Skeletal muscle tissue (tissue), 4 donors: ENCODE measurements around the gene HAPLN3. TPM values are rescaled to one million over a fixed set of nuclear protein-coding genes. Genes with fewer than 3 reads are reported as not detected.
"Not testable (repeated sequence)": the region's sequence is repeated elsewhere in the genome, so short reads cannot be mapped to it uniquely, and the experiment has no call there.

Experiments used
- H3K27ac ChIP-seq: one replicate; pipeline ENCODE4 v1.7.0; 2013; ENCODE audit warnings: mild to moderate bottlenecking, low read depth, low read length, inconsistent platforms
- H3K27me3 ChIP-seq, 3 donors: one replicate each; pipeline ENCODE4 v1.7.0; 2013; ENCODE audit warnings: low read length in 3 of 3; ENCODE audit not compliant: control insufficient read depth in 3 of 3, insufficient read depth in 3 of 3
- H3K36me3 ChIP-seq, 3 donors: one replicate each; pipeline ENCODE4 v1.7.0; 2013; ENCODE audit warnings: low read length in 3 of 3; ENCODE audit not compliant: control insufficient read depth in 3 of 3, insufficient read depth in 3 of 3
- H3K4me1 ChIP-seq, 3 donors: one replicate each; pipeline ENCODE4 v1.7.0; 2013; ENCODE audit warnings: low read length in 3 of 3, mild to moderate bottlenecking in 3 of 3; ENCODE audit not compliant: control insufficient read depth in 3 of 3, insufficient read depth in 3 of 3
- H3K4me3 ChIP-seq, 3 donors: one replicate each; pipeline ENCODE4 v1.7.0; 2013; ENCODE audit warnings: low read length in 3 of 3
- H3K9ac ChIP-seq, 3 donors: one replicate each; pipeline ENCODE4 v1.7.0; 2013; ENCODE audit warnings: low read length in 3 of 3, mild to moderate bottlenecking in 3 of 3, moderate library complexity in 2 of 3, low read depth in 1 of 3
- H3K9me3 ChIP-seq, 3 donors: one replicate each; pipeline ENCODE4 v1.7.0; 2013; ENCODE audit warnings: low read length in 3 of 3; ENCODE audit not compliant: control insufficient read depth in 3 of 3
- total RNA-seq: library from RNA; depleted of rRNA; stranded (reverse); fragments of >200 nt; gene quantifications from one replicate; pipeline ENCODE4 v1.2.3, GENCODE V29; 2014
- donor health status: Osteomylitis.

The HAPLN3 gene
- total RNA-seq, 1 donor from 2014 or later: 6.3 TPM

DNA sequence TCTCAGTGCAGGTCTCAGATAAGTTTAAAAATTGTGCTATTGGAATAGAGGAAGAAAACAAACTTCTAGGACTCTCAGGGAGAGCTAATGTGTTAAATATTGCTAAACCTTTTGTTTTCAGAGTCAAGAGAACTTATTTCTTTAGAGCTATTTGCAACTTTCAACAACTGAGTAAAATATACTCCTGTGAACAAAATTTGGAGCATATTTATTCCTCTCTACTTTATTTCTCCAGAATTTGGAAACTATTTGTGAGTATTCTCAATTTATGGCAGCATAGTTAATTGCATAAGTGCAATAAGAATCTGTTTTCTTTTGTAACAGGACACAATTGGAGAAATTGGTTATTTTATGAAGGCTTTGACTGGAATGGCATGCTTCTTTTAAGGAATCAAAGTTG lies 32.8 kb upstream of the HAPLN3 start:
- not testable (repeated sequence) for H3K36me3 ChIP-seq, H3K27me3 ChIP-seq, H3K27ac ChIP-seq, H3K9me3 ChIP-seq, H3K9ac ChIP-seq, H3K4me3 ChIP-seq
- H3K4me1 ChIP-seq: peaks cover 11 to 14% (median 13%) of the 10 kb centered on the region in 3 donors

- not testable (repeated sequence) for H3K4me3 ChIP-seq, H3K9me3 ChIP-seq, H3K27ac ChIP-seq
Observed at GRCh38 chr15:88925648-88926047, 30.3 kb upstream of the HAPLN3 start.

DNA sequence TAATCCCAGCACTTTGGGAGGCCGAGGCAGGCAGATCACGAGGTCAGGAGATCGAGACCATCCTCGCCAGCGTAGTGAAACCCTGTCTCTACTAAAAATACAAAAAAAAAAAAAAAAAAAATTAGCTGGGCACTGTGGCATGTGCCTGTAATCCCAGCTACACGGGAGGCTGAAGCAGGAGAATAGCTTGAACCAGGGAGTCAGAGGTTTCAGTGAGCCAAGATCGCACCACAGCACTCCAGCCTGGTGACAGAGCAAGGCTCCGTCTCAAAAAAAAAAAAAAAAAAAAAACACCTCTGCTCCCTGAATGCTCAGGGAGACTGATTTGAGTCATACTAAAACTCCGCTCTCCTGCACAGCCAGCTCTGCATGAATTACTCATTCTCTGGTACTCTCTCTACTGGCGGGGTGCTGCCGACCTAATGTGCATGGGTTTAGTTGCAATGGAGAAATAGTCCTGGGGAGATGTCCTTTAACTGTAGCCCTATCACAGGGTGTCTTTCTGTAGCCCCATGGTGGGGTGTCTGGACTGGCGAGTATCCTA lies 25.6 kb upstream of the HAPLN3 start:
- not testable (repeated sequence) for H3K9me3 ChIP-seq, H3K4me3 ChIP-seq, H3K9ac ChIP-seq, H3K36me3 ChIP-seq, H3K27me3 ChIP-seq, H3K27ac ChIP-seq
- peaks cover 0 to 12% (median 2%) of the 10 kb centered on the region in 3 donors for H3K4me1 ChIP-seq

More at GRCh38 chr15:88925648-88926047, 30.3 kb upstream of the HAPLN3 start:
- H3K36me3 ChIP-seq, H3K4me1 ChIP-seq, H3K27me3 ChIP-seq, H3K9ac ChIP-seq: not testable (repeated sequence)

DNA sequence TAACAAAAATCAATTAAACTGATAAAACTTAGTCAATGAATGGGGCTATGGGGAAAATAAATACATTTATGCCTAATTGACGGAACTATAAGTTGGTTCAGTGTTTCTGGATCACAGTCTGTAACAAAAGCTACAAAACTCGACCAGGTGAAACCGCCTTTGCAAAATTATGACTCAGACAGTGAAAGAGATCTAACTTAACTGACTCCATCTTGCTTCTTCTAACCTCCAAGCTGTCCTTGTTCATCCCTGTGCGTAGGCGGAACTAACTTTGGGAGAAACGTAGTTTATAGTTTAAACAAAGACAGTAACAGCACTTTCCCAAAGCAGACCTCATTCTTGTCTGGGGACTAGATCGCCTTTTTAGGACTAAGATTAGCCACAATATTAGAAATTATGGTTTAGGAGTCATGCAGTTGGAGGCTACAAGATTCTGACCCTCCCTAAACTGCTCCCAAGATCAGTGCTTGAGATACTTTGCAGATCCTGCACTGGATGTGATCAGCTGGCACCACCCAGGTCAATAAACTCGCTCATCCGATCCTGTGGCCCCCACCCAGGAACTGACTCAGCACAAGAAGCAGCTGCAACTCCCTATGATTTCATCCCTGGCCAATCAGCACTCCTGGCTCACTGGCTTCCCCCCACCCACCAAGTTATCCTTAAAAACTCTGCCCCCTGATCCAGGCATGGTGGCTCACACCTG lies 25.0 kb upstream of the HAPLN3 start:
- Histone ChIP-seq H3K27me3 (no peaks in the 10 kb centered on the region), H3K4me3 (no peak overlapping the region), H3K27ac (no peak overlapping the region), H3K9ac (no peak overlapping the region), H3K4me1 (peaks cover 0 to 14% (median 4%) of the 10 kb centered on the region in 3 donors), H3K9me3 (no peaks in the 10 kb centered on the region), H3K36me3 (no peaks in the 10 kb centered on the region)

GRCh38 chr15:88918738-88919137 lies 23.4 kb upstream of the HAPLN3 start:
- Histone ChIP-seq H3K36me3 (no peaks in the 10 kb centered on the region), H3K4me3 (no peak overlapping the region), H3K9me3 (no peaks in the 10 kb centered on the region), H3K9ac (peak overlapping the region in 1 of 3 donors; percentile 56), H3K27me3 (no peaks in the 10 kb centered on the region), H3K27ac (peak overlapping the region; percentile 83), H3K4me1 (peaks cover 0 to 19% (median 5%) of the 10 kb centered on the region in 3 donors)

- H3K27ac ChIP-seq: peak overlapping the region; percentile 83
Observed at GRCh38 chr15:88917760-88918159, 22.4 kb upstream of the HAPLN3 start.

DNA sequence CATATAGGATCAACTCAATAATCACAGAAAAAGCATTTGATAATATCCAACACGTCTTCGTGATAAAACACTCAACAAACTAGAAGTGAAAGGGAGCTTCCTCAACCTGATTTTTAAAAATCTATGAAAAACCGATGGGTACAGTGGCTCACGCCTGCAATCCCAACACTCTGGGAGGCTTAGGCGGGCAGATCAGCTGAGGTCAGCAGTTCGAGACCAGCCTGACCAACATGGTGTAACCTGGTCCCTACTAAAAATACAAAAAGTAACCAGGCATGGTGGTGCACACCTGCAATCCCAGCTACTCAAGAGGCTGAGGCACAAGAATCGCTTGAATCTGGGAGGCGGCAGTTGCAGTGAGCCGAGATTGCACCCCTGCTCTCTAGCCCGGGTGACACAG lies 20.0 kb upstream of the HAPLN3 start:
- H3K27me3 ChIP-seq: no peaks in the 10 kb centered on the region
- H3K9ac ChIP-seq: no peak overlapping the region
- H3K4me1 ChIP-seq: peaks cover 18 to 44% (median 24%) of the 10 kb centered on the region in 3 donors
- peaks cover 0 to 2% (median 0%) of the 10 kb centered on the region in 3 donors for H3K36me3 ChIP-seq
- H3K4me3 ChIP-seq: no peak overlapping the region
- H3K27ac ChIP-seq: no peak overlapping the region
- no peaks in the 10 kb centered on the region for H3K9me3 ChIP-seq

More at GRCh38 chr15:88917760-88918159, 22.4 kb upstream of the HAPLN3 start:
- H3K9ac ChIP-seq: no peak overlapping the region
- H3K36me3 ChIP-seq: no peaks in the 10 kb centered on the region
- H3K9me3 ChIP-seq: no peaks in the 10 kb centered on the region
- H3K4me1 ChIP-seq: peaks cover 3 to 22% (median 10%) of the 10 kb centered on the region in 3 donors
- H3K4me3 ChIP-seq: no peak overlapping the region
- H3K27me3 ChIP-seq: no peaks in the 10 kb centered on the region

GRCh38 chr15:88913850-88914169 lies 18.5 kb upstream of the HAPLN3 start:
- H3K36me3 ChIP-seq: peaks cover 9 to 17% (median 9%) of the 10 kb centered on the region in 3 donors
- H3K4me3 ChIP-seq: peak overlapping the region; percentile 77 to 90 (median 87)
- peak overlapping the region; percentile 99 for H3K27ac ChIP-seq
- H3K9ac ChIP-seq: peak overlapping the region in 2 of 3 donors; percentile 95 to 97
- H3K4me1 ChIP-seq: peaks cover 33 to 53% (median 37%) of the 10 kb centered on the region in 3 donors
- H3K27me3 ChIP-seq: no peaks in the 10 kb centered on the region
- H3K9me3 ChIP-seq: no peaks in the 10 kb centered on the region

GRCh38 chr15:88913017-88913849 lies 17.9 kb upstream of the HAPLN3 start, which contains the start of gene MFGE8:
Gene MFGE8 (minus strand): TSS chr15:88913379. CDS start chr15:88913319, 60 bp downstream.
- no peaks in the 10 kb centered on the region for H3K9me3 ChIP-seq
- peak within 1 kb of the TSS; percentile 91 to 97 (median 95) for H3K9ac ChIP-seq
- H3K36me3 ChIP-seq: peaks cover 12 to 23% (median 15%) of the 10 kb centered on the region in 3 donors
- H3K4me3 ChIP-seq: peak within 1 kb of the TSS; percentile 77 to 90 (median 87)
- no peaks in the 10 kb centered on the region for H3K27me3 ChIP-seq
- H3K27ac ChIP-seq: peak within 1 kb of the TSS; percentile 99
- H3K4me1 ChIP-seq: peaks cover 37 to 53% (median 43%) of the 10 kb centered on the region in 3 donors
